NCI-H748 treated with DMSO at 0.1 percent for 48 hours (cell line): ENCODE results near the gene GAL3ST1.

ENCODE experiments used
- DNase-seq: peaks from one replicate; lab custom pipeline; 2025; lab: John Stamatoyannopoulos, UW

Gene GAL3ST1

DNA sequence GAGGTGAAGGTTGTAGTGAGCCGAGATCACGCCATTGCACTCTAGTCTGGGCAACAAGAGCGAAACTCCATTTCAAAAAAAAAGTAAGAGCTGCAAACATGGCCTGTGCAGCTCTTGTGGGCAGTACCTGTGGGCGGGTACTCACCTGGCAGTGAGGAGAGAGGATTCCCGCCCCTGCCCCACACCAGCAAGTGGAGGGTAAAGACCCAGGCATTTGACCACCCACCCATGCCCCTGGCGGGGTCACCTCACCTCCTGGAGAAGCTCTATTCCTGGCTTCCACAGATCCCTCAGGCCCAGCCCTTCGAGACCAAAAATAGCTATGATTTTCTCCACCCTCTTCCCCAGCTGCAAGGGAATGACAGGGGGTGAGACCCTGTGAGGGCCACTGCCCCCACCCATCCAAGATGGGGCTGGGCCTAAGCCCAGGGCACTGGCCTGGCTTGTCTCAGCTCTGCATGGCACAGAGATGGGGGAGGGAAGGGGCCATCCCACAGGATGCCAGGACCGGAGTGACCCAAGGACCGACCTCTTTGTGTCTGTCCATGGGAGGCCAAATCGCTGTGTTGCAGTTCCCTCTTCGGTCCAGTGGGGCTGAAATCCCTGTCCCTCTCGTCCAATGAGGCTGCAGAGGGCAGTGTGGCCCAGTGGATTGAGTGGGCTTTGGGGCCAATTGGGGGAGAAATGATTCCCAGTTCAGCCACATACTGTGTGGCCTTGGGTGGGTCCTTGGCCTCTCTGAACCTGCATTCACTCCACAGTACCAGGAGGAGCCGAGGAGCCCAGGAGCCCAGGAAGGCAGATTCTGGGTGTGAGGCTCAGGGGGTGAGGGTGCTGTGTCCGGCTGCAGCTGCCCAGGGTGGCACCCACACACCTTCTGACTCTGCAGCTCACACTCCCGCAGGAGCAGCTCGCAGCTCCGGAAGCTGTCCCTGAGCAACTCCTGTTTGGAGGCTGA is 42.5 kb downstream of the GAL3ST1 start:
- DNase-seq = no peak

DNA sequence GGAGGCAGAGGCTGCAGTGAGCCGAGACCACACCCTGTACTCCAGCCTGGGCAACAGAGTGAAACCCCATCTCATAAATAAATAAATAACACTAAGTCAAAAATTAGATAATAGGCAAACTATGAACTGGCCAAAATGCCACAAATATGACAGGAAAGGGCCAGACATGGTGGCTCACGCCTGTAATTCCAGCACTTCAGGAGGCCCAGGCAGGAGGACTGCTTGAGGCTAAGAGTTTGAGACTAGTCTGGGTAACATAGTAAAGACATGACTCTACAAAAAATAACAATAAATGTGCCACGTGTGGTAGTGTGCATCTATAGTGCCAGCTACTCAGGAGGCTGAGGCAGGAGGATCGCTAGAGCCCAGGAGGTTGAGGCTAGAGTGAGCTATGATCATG is 47.8 kb downstream of the GAL3ST1 start:
- no peak for DNase-seq

DNA sequence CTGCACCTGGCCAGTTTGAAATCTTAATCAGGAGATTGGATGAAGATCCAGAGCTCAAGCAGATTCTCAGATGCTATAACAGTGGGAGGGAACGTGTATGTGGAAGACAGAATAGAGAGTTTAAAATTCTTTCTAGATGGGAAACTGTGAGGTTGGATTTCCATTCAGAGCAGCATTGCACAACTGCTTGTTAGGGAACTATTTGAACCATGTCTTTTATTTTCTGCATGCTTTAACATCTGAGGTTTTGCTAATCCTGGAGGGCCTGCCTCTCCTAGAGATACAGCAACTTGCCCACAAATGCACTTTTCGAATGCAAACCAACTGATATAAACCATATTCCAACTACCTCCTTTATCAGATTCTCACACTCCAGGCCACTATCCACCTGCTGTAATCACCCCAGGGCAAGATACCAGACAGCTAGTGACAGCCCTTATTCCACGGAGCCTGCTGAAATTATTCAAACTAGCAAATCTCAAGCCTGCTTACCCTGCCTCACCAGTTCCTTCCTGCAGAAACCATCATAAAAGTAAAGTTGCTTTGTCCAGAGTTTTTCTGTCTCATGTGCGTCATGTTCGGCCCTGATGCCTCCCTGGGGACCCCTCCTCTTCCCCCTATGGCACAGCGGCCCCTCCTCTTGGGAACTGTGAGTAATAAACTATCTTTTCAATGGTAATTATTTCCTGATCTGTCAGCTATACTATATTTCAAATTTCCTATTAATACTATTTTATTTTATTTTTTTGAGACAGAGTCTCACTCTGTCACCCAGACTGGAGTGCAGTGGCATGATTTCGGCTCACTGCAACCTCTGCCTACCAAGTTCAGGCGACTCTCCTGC is 50.6 kb downstream of the GAL3ST1 start:
- DNase-seq = no peak

DNA sequence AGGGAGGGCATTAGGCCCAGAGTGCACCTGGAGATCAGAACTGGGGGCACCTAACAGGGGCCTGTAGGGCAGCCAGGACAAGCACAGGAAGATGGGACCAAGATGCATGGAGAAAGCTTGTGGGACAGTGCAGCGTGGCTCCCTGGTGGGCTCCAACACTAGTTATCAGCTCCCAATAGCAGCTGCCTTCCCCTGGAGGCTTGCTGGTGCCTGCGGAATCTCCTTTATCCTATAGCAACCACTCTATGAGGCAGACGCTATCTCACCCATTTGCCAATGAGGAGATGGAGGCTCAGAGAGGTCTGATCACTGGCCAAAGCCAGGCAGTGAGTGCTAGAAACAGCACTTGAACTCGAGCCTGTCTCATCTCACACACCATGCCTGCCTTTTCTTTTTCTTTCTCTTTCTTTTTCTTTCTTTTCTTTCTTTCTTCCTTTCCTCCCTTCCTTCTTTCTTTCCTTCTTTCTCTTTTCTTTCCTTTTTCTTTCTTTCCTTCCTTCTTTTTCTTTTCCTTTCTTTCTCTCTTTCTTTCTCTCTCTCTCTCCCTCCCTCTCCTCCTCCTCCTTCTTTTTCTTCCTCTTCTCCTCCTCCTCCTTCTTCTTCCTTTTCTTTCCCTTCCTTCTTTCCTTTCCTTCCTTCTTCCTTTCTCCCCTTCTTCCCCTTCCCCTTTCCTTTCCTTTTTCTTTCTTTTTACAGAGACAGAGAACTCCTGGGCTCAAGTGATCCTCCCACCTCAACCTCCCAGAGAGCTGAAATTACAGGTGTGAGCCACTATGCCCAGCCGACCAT is 52.9 kb downstream of the GAL3ST1 start:
- no peak for DNase-seq

DNA sequence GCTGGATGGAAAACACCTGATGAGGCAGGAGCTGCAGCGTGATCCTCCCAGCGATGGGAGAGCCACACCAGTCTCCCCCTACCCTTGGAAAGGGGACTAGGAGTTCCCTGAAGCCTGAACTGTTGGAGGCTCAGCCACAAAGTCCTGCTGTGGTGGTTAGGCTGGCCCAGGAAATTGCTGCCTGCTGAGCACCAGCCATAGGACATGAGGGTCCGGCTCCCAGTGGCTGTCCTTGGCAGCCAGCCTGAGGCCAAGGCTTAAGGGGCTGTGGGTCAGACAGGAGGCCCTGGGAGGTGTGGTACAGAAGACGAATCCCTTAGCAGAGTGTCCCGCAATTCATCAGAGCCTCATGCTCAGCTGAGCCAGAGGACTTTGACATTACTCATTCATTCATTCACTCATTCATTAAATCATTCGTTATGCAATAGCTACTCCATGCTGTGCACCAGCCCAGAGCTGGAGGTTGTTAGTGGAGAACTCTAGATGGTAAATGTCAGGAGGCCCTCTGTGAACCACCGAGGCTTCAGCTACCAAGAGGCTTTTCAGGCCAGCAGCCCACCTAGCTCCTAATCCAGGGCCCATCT is 54.5 kb downstream of the GAL3ST1 start:
- DNase-seq = no peak

DNA sequence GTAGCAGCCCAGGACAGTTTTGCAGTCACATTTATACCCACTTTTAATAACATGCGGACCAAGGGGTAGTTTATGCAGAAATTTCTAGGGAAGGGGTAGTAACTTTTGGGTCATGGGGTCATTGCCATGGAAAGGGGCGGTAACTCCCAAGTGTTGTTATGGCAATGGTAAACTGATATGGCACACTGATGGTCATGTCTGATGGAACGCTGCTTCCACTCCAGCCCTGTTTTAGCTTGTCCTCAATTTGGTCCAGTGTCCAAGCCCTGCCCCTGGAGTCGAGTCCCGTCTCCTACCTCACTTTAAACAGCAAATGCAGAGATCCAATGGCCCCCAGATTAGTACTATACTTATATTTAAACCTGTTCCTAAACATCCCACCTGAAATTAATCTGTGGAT is 57.7 kb downstream of the GAL3ST1 start:
- DNase-seq = no peak

DNA sequence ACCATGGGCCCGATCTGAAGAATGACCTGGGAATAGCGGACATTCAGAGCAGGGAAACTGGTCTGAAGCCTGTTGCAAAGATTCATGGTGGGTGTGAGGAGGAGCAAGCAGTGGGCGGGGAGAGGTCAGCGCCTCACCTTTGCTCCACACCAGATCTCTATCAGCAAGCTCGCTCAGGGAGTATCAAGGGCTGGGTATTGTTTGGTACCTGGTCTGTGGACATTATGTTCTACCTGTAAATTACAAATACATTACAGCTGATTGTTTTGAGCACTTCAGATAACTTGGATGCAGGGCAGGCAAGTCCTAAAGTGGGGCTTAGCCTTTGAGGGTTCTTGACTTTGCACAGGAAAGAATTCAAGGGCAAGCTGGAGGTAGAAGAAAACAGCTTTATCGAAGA is 58.2 kb downstream of the GAL3ST1 start:
- no peak for DNase-seq

DNA sequence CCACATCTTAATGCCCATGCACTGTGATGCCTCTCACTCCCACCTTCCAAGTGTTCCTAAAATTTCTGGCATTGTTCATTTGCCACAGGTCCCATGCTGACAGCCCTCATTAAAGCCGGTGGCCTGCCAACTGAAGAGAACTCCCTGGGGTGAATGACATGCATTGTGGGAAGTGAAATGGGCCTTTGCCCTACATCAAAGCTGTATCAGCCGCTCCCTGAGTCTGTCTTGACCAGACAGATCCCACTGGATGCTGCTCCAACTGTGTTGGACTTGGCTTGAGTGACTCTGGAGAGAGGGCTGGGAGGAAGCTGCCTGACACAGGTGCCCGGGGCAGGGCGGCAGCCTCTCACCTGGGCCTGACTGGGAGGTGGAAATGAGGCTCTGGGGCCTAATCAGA is 60.2 kb downstream of the GAL3ST1 start:
- no peak for DNase-seq

DNA sequence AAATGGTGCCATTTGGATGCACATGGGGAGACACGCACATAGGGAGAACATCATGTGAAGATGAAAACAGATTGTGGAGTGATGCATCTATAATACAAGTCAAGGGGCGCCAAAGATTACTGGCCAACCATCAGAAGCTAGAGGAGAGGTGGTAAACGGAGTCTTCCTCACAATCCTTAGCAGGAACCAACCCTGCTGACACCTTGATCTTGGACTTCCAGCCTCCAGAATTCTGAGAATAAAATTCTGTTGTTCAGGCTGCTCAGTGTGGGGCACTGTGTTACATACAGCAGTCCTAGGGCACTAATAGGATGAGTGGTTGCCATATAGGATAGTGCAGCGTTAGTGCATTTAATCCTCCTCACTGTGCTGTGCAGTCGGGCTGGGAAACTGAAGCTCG is 61.0 kb downstream of the GAL3ST1 start:
- no peak for DNase-seq

DNA sequence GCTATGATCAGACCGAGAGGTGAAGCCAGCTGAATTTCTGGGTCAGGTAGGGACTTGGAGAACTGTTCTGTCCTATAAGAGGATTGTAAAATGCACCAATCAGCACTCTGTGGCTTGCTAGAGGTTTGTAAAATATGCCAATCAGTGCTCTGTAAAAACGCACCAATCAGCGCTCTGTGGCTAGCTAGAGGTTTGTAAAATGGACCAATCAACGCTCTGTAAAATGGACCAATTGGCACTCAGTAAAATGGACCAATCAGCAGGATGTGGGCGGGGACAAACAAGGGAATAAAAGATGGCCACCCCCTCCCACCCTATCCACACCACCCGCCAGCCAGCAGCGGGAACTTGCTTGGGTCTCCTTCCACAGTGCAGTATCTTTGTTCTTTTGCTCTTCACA is 62.6 kb downstream of the GAL3ST1 start:
- no peak for DNase-seq

DNA sequence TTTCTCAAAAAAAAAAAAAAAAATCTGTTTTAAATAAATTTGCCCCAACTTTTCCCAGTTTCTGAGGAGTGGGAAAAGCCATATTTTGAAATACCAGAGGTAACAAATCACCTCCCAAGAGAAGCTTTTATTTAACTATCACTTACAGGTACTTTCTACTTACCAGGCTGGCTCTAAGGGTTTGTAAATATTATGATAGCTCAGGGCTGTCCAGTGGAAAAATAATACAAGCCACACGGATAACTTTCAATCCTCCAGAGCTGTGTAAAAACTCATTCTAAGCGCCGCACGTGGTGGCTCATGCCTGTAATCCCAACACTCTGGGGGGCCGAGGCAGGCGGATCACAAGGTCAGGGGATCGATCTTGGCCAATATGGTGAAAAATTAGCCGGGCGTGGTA is 63.4 kb downstream of the GAL3ST1 start:
- DNase-seq = no peak

DNA sequence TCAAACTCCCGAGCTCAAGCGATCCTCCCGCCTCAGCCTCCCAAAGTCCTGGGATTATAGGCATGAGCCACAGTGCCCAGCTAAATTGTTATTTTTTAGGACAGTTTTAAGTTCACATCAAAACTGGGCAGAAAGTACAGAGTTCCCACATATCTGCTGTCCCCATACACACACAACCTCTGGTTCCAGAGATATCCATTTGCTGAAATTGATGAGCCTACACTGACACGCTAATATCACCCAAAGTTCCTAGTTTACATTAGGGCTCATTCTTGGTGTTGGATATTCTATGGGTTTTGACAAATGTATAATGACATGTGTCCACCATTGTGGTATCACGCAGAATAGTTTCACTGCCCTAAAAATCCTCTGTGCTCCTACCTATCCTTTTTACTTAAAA is 66.2 kb downstream of the GAL3ST1 start:
- no peak for DNase-seq

DNA sequence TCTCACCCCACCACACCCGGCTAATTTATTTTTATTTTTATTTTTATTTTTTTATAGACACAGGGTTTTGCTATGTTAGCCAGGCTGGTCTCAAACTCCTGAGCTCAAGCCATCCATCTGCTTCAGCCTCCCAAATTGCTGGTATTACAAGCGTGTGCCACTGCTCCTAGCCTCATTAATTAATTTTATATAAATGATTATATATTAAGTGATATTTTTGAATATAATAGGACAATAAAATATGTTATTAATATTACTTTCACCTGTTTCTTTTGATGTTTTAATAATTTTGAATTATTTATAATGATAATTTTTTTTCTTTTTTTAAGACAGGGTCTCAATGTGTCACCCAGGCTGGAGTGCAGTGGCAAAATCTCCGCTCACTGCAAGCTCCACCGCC is 66.8 kb downstream of the GAL3ST1 start:
- no peak for DNase-seq

DNA sequence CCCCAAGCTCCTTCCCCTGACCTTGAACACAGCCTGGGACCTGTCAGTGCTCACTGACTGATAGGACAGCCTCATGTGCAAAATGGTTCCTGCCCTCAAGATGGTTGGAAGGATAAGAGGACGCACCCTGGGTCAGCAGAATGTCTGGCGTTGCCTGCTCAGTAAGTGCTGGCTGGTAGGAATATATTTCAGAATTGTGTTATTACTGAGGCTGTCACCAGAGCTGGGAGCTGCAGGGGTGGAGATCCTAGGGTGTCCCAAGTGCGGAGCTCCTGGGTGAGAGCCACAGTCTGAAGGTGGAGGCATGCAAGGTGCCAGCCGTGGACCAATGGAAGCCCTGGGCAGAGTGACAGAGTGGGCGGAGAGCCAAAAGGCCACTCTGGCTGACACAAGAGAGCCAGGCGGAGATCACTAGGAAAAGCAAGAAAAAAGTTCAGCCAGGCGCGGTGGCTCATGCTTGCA is 67.9 kb downstream of the GAL3ST1 start:
- DNase-seq = no peak
